AML-193 (cell line): ENCODE measurements around the gene CXCR2.
"Not testable (repeated sequence)": the region's sequence is repeated elsewhere in the genome, so short reads cannot be mapped to it uniquely, and the experiment has no call there.

Experiments used
- DNase-seq, 2 experiments: peaks; one replicate each; lab custom pipeline; 2025; lab: John Stamatoyannopoulos, UW

The CXCR2 gene

DNA sequence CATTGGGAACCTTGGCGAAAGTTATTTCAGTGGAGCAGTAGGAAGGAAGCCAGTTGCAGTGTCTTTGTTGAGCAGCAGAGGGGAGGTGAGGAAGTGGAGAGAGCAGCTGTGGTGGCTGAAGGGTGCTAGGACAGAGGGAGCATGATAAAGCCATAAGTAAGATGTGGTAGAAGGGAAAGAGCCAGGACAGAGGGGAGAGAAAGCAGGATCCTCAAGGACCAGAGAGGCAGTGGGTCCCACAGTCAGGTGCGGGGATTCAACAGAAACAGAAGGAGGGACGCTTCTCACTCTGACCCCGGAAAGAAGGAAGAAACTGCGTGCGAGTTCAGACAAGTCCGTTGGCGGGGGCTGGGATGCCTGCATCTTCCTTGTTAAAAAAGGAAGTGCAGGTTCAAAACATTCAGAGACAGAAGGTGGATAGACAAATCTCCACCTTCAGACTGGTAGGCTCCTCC, at the start of gene CXCR2:
TSS of gene CXCR2 (plus strand) at position 403 of the 455 bp plus-strand sequence. CDS start 8,774 bp downstream, outside the sequence.
- peak; percentile 83 to 86 for DNase-seq

DNA sequence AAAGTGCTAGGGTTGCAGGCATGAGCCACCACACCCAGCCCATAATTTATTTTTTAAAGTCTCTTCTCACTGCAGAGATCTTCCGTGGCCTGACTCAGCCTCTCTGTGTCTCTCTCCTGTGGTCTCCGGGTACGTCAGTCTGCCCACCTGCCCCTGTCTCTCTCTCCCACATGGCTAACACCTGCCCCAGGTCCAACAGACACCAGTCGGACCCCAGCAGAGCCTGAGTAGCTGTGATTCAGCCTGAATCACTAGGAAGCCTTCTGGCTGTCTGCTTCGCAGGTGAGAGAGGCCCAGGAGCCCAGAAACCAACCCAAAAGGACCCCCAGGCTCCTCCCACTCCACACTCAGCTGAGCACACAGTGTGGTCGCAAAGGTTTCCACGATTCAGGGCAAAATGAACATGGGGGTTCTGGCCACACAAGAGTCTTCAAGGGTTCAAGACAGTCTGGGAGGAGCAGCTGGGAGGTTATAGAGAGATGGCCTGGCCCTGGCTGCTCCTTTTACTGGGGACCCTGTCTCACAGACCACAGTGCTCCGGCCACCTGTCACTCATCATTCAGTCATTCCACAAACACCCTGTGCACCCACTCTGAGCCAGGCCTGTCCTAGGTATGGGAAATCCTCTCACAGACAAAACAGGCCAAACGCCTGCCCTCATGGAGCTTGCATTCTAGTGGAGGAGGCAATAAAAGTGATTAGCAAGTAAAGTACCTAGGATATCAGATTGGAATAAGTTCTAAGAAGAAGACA, 48.2 kb upstream of the CXCR2 start:
- DNase-seq = no peak

DNA sequence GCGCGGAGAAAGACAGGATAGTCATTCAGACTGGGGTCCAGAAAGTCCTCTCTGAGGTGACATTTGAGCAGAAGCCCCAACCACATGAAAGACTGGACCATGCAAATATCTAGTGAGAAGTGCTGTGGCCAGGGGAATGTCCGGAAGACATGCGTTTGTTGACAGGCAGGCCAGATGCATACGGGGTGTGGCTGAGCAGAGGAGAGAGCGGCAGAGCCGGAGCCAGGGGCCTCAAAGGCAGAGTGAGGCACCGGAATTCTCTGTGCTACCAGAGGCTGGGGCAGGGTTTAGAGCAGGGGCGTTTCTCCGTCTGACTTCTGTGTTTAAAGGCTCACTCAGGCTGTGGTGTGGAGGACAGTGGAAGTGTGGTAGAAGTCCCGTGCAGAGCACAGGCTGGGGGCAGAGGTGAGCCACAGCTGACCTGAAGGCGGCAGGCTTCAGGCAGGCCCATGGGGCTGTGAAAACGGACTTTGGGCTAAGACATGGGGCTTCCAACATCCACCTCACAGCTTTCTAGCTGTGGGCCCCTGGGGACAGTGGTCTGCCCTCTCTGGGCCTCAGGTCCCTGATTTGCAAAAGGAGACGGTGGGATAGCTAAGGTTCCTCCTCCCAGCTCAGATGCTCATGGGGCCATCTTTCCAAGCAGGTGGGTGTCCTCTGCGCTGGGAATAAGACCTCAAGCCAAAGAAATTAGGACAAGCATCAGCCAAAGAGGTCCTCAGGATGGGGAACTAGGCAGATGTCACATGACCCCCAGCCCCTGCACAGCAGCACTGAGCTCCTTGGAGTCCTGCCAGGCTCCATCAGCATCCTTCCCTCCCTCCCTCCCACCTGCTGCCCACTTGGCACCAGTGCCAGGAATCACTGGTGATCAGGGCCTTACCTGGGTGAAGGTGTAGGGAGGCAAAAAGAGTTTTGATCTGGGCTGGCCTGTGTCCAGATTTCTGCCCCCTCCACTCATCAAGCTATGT, 45.6 kb upstream of the CXCR2 start:
- no peak for DNase-seq

DNA sequence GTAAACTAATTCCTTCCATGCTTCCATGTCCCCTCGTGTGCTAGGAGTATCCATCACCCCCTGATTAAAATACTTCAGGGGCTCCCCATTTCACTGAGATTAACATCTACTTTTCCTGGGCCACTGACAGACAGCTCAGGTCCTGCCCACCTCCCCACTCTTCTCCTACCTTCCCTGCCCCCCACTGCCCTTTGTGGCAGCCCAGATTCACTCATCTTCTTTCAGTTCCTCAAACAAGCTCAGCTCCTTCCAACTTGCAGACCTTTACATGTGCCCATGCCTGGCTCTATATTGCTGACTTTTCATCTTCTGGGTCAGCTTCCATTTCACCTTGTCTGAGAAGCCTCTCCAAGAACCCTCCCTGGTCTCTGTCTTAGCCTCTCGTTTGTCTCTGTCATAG, 44.8 kb upstream of the CXCR2 start:
- DNase-seq = no peak

DNA sequence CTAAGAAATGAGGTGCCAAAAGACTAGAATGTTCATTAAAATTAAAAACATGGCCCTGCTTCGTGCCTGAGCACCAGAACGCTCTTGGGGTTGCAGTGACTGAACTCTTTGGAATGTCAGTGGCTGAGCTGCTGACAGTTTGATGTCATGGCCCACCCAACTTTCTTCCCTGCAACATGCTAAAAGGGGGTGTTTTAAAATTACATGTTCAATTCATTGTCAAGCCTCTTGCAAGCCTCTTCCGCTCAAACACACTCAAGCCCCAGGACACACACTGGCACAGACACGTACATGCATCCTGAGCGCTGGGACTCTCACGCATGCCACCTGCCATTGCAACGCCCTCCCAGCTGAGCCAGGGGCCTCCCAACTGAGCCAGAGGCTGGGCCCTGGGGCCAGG, 44.1 kb upstream of the CXCR2 start:
- DNase-seq = no peak

DNA sequence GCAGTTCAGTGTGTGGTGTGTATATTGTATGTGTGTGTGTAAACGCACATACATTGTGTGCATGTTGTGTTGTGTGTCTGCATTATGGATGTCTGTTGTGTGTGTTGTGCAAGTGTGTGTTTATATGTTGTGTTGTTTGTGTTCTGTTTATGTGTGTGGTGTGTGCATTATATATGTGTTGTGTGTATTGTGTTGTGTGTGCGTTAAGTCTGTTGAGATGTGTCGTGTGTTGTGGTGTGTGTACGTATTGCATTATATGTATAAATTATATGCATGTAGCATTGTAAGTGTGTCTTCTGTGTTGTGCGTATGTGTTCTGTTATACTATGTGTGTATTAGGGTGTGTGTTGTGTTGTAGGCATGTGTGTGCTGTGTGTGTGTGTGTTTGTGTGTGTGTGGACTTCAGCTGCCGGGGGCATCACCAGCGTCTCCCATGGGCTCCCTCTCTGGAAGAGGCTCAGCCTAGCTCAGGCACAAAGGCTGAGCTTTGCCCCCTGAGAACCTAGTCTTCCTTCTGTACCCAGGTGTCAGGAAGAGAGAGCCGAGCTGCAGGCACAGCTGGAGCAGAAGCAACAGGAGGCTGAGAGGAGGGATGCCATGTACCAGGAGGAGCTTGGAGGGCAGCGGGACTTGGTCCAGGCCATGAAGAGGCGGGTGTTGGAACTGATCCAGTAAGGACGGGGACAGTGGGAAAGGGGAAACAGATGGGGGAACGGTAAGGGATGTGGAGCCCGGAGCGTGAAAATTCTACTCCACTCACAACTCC, 43.1 kb upstream of the CXCR2 start:
- no peak for DNase-seq

DNA sequence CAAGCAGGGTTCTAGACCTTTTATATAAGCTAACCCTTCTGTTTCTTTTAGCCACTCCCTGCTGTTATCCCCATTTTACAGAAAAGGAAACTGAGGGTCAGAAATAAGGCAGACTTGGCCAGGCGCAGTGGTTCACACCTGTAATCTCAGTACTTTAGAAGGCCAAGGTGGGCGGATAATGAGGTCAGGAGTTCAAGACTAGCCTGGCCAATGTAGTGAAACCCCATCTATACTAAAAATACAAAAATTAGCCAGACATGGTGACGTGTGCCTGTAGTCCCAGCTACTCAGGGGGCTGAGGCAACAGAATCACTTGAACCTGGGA, 42.5 kb upstream of the CXCR2 start:
- no peak for DNase-seq

DNA sequence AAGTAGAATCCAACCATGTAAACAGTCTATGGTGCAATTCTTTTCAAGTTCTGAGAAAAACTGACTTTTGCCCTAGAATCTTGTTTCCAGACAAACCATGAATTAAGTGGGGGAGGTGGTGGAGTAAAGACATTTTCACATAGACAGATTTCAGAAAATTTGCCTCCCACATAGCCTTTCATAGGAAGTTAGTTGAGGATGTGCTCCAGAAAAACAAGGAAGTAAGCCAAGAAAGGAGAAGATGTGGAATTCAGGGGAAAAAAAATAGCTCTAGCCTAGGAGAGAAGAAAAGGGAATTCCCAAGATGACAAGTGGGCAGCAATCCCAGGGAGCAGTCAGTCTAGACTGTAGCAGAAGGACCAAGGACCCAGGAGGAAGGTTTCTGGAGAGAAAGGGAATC, 39.4 kb upstream of the CXCR2 start:
- no peak for DNase-seq

DNA sequence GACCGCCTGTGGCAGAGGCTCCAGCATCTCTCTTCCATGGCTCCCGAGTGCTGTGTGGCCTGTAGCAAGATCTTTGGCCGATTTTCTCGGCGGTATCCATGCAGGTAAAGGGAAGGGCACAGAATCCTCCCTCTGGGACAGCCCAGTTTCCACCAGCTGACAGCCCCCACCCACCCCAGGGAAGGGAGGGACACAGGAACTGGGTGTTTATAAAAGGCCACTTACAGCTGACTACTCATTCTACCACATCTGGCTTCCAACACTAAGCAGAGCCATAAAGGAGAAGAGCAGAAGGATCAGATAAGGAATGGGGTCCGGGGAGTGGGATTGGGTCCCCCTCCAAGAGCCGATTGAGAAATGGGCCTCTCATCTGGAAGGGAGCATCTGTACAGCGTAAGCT, 36.6 kb upstream of the CXCR2 start:
- DNase-seq = no peak

DNA sequence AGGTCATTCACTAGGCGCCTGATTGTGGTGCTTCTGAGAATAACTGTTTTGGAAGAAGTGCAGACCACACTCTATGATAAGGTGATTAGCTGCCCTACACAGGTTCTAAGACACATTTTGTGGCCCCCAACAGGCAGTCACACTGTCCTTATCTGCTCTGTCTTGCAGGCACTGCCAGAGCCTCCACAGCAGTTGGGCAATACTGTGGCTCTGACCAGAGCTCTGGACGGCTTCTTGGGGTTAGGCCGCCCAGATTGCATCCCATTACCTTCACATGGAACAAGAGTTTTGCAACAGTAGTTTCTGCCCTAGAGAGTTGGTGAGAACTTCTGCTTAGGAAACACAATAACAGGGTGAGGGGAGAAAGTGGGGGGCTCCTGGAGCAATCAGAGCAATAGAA, 34.1 kb upstream of the CXCR2 start:
- DNase-seq = peak; percentile 87 to 89

DNA sequence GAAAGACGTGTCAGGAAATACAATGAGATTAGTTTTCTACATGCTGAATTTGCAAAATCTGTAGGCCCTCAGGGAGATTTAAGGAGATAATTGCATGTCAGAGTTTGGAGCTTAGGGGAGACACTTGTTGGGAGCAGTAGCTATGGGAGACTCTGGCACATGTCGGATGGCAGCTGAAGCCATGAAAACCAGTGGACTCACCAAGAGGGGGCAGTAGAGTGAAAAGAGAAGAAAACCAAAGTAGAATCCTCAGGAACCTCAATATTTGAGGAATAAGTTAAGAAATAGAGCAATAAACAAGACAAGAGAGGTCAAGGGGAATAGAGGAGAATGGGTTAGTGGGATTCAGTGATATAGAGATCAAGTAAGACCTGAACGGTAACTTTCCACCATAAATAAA, 31.9 kb upstream of the CXCR2 start:
- peak; percentile 33 to 50 for DNase-seq

DNA sequence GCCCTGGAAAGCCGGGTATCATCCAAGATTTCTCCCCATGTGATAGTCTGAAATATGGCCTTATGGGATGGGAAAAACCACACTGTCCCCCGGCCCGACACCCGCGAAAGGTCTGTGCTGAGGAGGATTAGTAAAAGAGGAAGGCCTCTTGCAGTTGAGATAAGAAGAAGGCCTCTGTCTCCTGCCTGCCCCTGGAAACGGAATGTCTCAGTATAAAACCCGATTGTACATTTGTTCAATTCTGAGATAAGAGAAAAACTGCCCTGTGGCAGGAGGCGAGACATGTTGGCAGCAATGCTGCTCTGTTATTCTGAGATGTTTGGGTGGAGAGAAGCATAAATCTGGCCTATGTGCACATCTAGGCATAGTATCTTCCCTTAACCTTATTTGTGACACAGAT, 30.0 kb upstream of the CXCR2 start:
- no peak for DNase-seq

DNA sequence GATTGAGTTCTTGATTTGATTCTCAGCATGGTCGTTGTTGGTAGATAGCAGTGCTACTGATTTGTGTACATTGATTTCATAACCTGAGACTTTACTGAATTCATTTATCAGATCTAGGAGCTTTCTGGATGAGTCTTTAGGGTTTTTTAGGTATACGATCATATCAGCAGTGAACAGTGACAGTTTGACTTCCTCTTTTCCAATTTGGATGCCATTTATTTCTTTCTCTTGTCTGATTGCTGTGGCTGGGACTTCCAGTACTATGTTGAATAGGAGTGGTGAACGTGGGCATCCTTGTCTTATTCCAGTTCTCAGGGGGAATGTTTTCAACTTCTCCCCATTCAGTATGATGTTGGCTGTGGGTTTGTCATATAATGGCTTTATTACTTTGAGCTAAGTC, 27.9 kb upstream of the CXCR2 start:
- no peak for DNase-seq

DNA sequence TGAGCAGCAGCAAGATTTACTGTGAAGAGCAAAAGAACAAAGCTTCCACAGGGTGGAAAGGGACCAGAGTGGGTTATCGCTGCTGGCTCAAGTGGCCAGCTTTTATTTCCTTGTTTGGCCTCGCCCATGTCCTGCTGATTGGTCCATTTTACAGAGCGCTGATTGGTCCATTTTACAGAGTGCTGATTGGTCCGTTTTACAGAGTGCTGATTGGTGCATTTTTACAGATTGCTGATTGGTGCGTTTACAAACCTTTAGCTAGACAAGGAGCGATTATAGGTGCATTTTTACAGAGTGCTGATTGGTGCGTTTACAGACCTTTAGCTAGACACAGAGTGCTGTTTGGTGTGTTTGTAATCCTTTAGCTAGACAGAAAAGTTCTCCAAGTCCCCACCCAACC, 17.0 kb upstream of the CXCR2 start:
- DNase-seq = not testable (repeated sequence)

DNA sequence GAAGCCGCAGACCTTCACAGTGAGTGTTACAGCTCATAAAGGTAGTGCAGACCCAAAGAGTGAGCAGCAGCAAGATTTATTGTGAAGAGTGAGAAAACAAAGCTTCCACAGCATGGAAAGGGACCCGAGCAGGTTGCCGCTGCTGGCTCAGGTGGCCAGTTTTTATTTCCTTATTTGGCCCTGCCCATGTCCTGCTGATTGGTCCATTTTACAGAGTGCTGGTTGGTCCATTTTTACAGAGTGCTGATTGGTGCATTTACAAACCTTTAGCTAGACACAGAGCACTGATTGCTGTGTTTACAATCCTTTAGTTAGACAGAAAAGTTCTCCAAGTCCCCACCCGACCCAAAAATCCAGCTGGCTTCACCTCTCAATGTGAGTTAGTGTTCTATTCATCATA, 4.0 kb upstream of the CXCR2 start:
- not testable (repeated sequence) for DNase-seq

DNA sequence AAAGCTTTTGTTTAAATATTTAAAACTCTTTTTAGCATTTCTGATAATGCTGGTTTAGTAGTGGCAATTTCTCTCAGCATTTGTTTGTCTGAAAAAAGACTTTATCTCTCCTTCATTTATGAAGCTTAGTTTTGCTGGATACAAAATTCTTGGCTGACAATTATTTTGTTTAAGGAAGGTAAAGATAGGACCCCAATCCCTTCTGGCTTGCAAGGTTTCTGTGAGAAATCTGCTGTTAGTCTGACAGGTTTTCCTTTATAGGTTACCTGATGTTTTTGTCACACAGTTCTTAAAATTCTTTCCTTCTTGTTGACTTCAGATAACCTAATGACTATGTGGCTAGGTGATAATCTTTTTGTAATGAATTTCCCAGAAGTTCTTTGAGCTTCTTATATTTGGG, 3.5 kb upstream of the CXCR2 start:
- DNase-seq = not testable (repeated sequence)

DNA sequence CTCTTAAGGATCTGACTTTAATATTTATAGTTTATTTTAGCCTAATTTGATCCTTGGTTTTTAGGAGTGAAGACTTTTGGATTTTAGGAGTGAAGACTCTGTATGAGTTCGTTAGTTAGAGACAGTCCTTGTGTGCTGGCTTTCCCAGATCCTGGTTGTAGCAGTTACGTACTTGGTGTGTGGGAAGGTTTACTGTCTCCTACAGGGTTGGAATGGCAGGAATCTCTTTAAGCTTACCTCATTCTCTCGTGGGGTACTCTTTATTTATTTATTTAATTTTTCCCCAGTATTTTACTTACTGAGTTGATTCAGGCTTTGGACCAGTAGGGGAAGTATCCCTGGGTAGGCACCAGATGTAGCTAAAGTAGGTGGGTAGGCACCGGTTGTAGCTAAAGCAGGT, 1.8 kb upstream of the CXCR2 start:
- DNase-seq = no peak

DNA sequence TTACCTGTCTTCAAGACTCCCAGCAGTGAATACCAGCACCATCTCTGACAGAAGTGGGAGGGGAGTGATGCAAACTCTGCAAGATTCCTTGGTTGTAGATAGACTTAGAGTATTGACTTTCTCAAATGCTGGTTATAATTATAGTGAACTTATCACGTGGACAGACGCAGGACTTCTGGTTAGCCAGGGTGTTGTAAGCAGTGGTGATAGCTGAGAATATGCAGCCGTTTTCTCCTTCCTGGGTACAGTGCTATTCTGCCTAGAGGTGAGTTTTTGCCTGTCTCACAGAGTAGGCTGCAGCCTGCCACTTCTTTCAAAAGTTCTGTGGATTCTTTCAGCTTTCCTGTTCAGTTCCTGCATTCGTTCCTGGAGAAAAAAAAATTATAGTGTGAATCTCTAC, 733 bp upstream of the CXCR2 start:
- DNase-seq = peak; percentile 52 to 63

DNA sequence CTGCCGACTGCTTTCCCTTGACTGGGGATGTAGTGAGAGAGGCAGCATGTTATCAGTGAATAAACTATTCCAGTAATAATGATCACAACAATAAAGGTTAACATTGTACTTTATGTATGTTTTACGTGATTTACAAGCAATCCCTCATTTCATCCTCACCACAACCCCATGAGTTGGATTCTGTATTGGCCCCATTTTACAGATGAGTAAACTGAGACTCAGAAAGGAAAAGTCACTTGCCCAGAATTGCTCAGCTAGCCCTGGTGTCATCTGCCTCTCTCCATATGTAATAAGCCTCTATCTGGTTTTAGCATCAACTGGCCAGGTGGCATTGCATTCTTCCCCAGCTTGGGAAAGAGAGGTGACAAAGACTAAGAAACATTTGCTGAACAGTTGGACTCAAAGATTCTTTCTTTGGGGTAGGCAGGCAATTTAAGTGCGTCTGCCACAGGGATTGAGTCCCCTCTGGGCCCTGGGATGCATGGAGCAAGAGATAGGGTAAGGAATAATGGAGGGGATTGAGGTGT, 2.2 kb downstream of the CXCR2 start:
- no peak for DNase-seq

DNA sequence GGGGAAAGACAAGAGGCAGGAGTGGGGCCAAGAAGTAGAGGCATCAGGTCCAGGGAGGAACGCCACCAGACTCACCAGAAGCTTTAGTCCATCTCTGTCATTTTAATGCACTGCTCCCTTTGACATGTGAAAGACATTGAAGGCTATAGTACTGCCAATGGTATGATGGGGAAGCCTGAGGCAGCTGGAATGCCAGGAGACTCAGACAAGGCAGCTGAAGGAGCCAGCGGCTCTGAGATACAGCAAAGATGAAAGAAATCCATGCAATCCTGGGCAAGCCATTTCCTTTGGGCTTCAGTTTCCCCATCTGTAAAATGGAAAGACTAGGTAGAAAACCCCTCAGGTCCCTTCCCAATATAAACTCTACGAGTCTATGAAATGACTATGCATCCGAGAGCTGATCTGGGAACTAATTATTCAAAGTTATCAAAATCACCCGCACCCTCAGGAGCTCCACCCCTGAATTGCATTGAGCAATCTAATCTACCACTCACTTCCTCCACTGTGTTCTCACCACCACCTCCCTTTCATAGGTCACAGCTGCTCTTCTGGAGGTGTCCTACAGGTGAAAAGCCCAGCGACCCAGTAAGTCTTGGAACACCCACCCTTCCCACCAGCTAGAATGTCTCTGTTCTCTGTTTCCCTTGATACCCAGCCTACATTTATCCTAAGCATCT, 3.1 kb downstream of the CXCR2 start:
- peak; percentile 15 to 46 for DNase-seq

DNA sequence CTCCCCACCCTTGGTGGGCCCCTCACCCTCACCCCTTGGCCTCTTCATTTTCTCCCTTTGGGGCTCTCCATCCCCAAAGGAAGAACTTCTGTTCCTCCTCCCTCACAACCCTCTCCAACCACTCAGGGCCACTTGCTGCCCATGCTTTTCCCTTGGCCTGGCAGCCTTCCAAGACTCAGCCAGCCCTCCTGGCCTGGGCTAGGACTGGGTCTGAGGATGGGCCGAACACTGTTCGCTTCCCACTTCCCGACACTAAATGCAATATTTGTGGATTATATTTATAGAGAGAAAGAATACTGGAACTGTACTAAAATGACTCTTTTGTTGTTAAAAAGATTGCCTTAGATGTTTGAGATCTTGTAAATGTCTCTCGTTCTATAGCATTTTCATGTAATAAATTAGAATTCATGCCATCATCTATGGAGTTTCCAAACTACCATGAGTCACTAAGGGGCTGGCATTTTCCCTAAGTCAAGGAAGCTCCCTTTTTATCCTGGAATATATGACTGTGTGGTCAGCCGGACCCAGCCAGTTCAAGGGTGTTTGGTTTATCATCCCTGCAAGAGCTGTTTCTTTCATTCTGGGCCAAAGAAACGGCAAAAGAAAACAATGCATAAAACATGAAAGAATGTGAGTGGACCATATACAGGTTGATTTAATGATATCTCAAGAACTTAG, 3.8 kb downstream of the CXCR2 start:
- DNase-seq = no peak
